NCI-H524 (cell line): ENCODE results near the gene ARNT2.
"Not testable (repeated sequence)": the region's sequence is repeated elsewhere in the genome, so short reads cannot be mapped to it uniquely, and the experiment has no call there.

Experiments used
- DNase-seq, 2 experiments: peaks; one replicate each; lab custom pipeline; 2025; lab: John Stamatoyannopoulos, UW

Gene ARNT2

GRCh38 chr15:80404057-80404760, at the start of gene ARNT2:
Gene ARNT2, plus strand, starts transcription at chr15:80404382. Its CDS starts 134 bp downstream, at chr15:80404516.
- DNase-seq: peak; percentile 33 to 59

DNA sequence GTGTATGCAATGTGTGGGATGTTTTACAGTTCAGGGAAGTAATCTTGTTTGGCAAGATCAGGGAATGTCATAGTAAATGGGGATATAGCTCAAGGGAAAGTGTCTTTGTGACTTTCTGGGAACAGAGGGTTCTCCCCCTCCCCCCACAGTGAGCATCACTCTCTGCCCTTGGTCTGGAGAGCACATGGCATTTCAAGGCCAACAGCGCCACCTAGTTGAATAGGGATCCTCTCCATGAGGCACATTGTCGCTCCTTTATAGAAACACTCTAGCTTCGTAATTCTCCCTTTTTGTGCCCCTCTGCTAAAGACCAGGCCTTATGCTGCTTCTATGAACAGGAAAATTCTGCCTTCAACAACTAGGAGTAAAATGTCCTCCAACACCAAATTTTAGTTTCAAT, 37.1 kb upstream of the ARNT2 start:
- DNase-seq: peak; percentile 6 to 51

DNA sequence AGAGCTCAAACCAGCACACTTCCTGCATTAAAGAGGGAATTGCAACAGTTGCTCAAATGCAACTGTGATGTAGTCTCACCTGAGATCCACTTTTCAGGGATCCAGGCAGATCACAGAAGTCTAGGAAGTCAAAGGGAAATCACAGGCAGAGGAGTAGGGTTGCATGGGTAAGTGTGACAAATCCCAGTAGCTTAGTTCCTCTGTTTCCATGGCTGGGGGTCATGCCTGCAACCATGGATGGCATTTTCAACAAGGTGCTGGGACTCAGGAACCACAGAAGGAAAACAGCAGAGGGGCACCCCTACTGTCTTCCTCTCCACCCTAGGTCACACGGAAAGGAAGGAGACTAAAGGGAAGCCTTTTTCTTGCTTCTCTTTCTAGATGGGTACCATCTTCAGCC, 36.5 kb upstream of the ARNT2 start:
- no peak for DNase-seq

- DNase-seq: no peak
These were observed 32.3 kb upstream of the ARNT2 start for GRCh38 chr15:80371924-80372323.

GRCh38 chr15:80374441-80374840, 29.7 kb upstream of the ARNT2 start:
- no peak for DNase-seq

GRCh38 chr15:80375968-80376891, 28.0 kb upstream of the ARNT2 start:
- peak; percentile 28 to 78 for DNase-seq

DNA sequence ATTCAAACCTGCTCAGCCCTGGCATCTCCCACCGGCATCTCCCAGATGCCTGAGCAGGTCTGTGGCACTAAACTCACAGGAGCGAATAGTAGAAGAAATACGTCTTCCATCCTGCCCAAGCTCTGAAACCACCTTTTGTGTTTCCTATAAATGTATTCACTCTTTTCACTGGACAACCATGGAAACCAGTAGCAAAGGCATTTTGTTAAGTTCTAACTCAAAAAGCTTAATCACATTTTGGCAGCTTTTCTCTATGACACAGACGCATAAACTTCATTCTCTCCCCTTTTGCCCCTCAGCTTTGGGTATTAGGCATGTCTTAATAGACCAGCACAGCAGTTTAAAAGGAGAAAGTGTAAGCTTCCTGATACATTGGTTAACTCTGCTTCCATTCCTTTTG, 24.5 kb upstream of the ARNT2 start:
- no peak for DNase-seq

DNA sequence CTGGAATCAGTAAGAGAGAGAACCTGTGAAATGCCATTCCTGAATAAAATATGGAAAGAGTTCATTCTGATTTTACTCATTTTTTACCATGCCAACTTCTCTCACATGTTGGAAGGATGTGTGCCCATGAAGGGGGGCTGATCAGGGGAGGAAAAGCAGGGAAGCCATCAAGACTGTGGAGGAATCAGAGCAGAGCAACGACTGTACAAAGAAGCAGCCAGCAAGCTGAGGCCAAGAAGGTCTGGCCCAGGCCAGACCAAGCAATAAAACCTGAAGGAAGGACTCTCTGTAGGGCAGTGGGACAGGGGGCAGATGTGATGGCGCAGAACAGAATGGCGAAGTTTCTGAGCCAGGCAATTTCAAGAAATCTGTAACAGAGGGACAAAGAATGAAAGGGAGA, 24.0 kb upstream of the ARNT2 start:
- no peak for DNase-seq

- no peak for DNase-seq
These were observed 21.9 kb upstream of the ARNT2 start for GRCh38 chr15:80382285-80382684.

DNA sequence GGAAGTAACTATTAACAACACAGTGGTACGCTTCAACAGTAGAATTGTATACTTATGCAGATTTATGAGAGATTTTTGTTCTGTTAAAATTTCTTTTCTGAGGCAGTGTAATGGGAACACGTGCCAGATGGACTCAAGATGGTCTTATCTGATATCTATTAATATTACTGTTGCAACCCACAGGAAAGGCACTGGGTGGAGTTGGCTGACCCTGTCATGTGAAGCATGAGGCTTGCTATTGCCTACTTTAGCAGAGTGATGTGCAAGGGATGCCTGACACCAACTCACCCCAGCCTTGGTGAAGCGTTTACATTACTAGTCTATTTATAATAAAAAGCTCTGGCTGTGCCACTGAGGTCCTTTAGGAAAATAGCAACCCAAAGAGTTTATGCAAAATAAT, 19.8 kb upstream of the ARNT2 start:
- DNase-seq: peak in 1 of 2 experiments; percentile 31

DNA sequence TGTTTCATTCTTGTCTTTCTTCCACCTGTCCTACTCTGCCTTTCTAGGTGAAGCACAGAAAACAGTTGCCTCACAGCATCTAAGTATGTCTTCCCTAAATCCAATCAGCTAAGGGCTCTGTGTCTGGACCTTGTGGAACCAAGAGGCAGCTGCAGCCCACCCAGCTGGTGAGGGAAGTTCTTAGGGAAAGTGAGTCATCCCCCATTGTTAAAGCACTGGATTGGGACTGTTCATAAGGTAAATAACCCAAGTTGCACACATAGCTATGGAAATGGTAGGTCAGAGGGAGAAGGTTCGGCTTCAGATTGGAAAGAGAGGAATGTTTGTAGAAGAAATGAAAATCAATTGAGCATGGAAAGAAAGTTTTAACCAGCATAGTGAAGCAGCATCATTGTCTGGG, 18.0 kb upstream of the ARNT2 start:
- DNase-seq: no peak

- no peak for DNase-seq
These were observed 15.9 kb upstream of the ARNT2 start for GRCh38 chr15:80388326-80388725.

GRCh38 chr15:80389370-80389769, 14.8 kb upstream of the ARNT2 start:
- DNase-seq: no peak

- DNase-seq: not testable (repeated sequence)
These were observed 13.2 kb upstream of the ARNT2 start for GRCh38 chr15:80390942-80391341.

DNA sequence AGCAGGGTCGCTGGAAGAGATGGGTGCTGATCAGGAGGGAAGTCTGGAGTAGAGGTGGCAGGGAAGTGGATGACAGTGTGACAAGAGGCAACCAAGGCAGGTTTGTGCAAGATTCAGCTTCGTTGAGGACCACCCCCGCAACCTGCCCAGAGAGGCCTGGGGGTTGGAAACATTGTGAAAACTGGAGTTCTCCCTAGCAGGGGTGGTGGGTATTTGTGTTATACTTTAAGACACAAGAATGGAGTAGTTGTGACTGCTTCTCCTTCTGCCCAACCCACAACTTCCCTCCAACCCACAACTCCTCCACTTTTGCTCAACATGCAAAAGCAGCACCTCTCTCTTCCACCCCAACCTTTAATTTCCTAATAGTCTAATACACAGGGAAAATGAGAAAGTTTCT, 8.6 kb upstream of the ARNT2 start:
- no peak for DNase-seq

GRCh38 chr15:80396096-80396495, 8.1 kb upstream of the ARNT2 start:
- no peak for DNase-seq

DNA sequence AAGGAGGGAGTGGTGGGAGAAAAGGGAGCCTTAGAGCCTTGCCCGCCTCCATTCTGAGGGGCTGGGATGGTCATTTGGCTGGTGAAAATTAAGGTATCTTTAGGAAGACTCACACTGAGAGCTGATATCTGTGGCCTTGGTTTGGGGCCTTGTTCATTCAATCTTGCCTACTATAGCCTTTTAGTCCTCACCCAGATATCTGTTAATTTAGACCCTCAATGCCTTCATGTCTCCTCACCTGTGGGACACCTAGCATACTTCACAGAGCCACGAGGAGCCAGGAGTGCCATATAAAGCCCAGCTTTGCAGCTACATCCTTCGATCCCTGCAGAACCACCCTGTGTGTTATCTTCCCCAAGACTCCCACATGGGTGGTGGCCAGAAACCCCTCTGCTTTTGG, 4.7 kb upstream of the ARNT2 start:
- no peak for DNase-seq

DNA sequence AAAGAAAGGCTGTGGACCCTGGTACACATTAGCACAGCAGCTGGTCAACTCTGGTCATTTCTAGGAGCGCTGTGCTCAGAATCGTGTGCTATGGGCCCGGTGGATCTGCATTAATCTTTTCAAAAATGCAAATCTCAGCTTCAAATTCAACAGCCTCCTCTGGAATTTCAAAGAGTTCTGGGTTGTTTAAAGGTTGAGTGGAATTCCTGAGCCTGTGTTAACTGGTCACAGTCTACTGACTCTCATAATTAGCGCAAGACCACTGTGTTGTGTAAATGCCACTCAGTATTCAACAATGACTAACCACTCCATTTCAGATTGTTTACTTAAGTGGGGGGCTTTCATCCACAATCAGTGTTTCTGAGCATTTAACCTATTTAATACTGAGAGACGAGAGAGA, 2.7 kb upstream of the ARNT2 start:
- DNase-seq: no peak

- DNase-seq: no peak
These were observed 1.8 kb upstream of the ARNT2 start for GRCh38 chr15:80402339-80402738.

GRCh38 chr15:80403712-80404056, 498 bp upstream of the ARNT2 start:
- DNase-seq: peak in 1 of 2 experiments; percentile 50

- DNase-seq: peak; percentile 21 to 49
These were observed 775 bp downstream of the ARNT2 start for GRCh38 chr15:80404761-80405553.

GRCh38 chr15:80405554-80405850, 1.3 kb downstream of the ARNT2 start:
- no peak for DNase-seq

- no peak for DNase-seq
These were observed 1.8 kb downstream of the ARNT2 start for GRCh38 chr15:80405970-80406369.
